ENCODE measurements around the gene NFIA. TPM values are rescaled to one million over a fixed set of nuclear protein-coding genes. Genes with fewer than 3 reads are reported as not detected.

Gene NFIA
- total RNA-seq, 1 experiment from 2014 or later = 0.35 TPM

- Mint-ChIP-seq H3K36me3 (ENCODE audit: insufficient read depth in 1 of 3, low read depth in 3 of 3) (no peaks in the 10 kb centered on the region; a peak in 1 of 7 replicates), H3K27ac (no peak overlapping the region), H3K27me3 (ENCODE audit: low read depth) (no peaks in the 10 kb centered on the region), H3K9me3 (no peaks in the 10 kb centered on the region), H3K4me1 (peaks cover 22 to 23% of the 10 kb centered on the region in 2 experiments), H3K4me3 (no peak overlapping the region)
- no peak overlapping the region for H2BK5ac ChIP-seq (ENCODE audit: insufficient read length, low read length)
- H2AK5ac ChIP-seq (ENCODE audit: insufficient read length, low read length) = no peak overlapping the region
- H3K9ac ChIP-seq (ENCODE audit: extremely low read depth, insufficient read length, low read length) = no peak overlapping the region
- H3K4ac ChIP-seq (ENCODE audit: low read depth, low read length) = no peak overlapping the region
- no peak overlapping the region for H3K23ac ChIP-seq (ENCODE audit: insufficient read length, low read depth, low read length)
- no peaks in the 10 kb centered on the region for H3K9me3 ChIP-seq (ENCODE audit: control insufficient read depth, low read depth, low read length)
- no peak overlapping the region for H2BK12ac ChIP-seq (ENCODE audit: insufficient read length, low read depth, low read length)
- no peak for DNase-seq
- no peak overlapping the region for H2BK15ac ChIP-seq (ENCODE audit: low read depth, low read length)
- H3K4me2 ChIP-seq (ENCODE audit: insufficient read depth, insufficient read length, low read length) = no peak overlapping the region
- H3K27ac ChIP-seq (ENCODE audit: insufficient read length, low read depth, low read length) = no peak overlapping the region
- no peaks in the 10 kb centered on the region for H3K79me1 ChIP-seq (ENCODE audit: insufficient read depth, low read depth, low read length, poor library complexity, severe bottlenecking)
- no peak overlapping the region for H3K56ac ChIP-seq (ENCODE audit: insufficient read length, low read depth, low read length)
- H4K91ac ChIP-seq (ENCODE audit: insufficient read length, low read depth, low read length) = no peak overlapping the region
- H3K27me3 ChIP-seq (ENCODE audit: insufficient read depth, low read length) = no peaks in the 10 kb centered on the region
- no peak overlapping the region for H2BK20ac ChIP-seq (ENCODE audit: low read depth, low read length, poor library complexity, severe bottlenecking)
- no peak overlapping the region for H2BK120ac ChIP-seq (ENCODE audit: low read depth, low read length, poor library complexity, severe bottlenecking)
- H4K20me1 ChIP-seq (ENCODE audit: control insufficient read depth, insufficient read depth, insufficient read length) = no peaks in the 10 kb centered on the region
- no peak overlapping the region for H3K18ac ChIP-seq (ENCODE audit: insufficient read length, low read depth, low read length)
- H2AFZ ChIP-seq (ENCODE audit: low read length) = no peak overlapping the region
- H4K8ac ChIP-seq (replicated peaks; ENCODE audit: insufficient read length, low read depth, low read length) = no peak overlapping the region
- H3T11ph ChIP-seq (ENCODE audit: low read length) = no peak overlapping the region
- WGBS (ENCODE audit: extremely low coverage, insufficient read length, low lambda C conversion rate) = no CpG with 5 or more reads among the region's 16 CpGs
- H3K79me2 ChIP-seq (ENCODE audit: insufficient read depth, low read length) = no peaks in the 10 kb centered on the region
- H3K14ac ChIP-seq (ENCODE audit: insufficient read depth, low read length) = no peak overlapping the region
- H3K4me1 ChIP-seq (ENCODE audit: insufficient read depth, low read length) = no peaks in the 10 kb centered on the region; the same call in 1 of the 2 replicates
- H3K23me2 ChIP-seq (ENCODE audit: insufficient read length, low read depth, low read length, poor library complexity, severe bottlenecking) = no peaks in the 10 kb centered on the region
- TF ChIP-seq, protein P1, sequence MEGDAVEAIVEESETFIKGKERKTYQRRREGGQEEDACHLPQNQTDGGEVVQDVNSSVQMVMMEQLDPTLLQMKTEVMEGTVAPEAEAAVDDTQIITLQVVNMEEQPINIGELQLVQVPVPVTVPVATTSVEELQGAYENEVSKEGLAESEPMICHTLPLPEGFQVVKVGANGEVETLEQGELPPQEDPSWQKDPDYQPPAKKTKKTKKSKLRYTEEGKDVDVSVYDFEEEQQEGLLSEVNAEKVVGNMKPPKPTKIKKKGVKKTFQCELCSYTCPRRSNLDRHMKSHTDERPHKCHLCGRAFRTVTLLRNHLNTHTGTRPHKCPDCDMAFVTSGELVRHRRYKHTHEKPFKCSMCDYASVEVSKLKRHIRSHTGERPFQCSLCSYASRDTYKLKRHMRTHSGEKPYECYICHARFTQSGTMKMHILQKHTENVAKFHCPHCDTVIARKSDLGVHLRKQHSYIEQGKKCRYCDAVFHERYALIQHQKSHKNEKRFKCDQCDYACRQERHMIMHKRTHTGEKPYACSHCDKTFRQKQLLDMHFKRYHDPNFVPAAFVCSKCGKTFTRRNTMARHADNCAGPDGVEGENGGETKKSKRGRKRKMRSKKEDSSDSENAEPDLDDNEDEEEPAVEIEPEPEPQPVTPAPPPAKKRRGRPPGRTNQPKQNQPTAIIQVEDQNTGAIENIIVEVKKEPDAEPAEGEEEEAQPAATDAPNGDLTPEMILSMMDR (conservative IDR thresholded peaks at IDR 0.05) = no peak
- no peak overlapping the region for H4K5ac ChIP-seq (ENCODE audit: insufficient read length, low read depth, low read length)
Observed at GRCh38 chr1:61263905-61264824, 181.8 kb downstream of the NFIA start.

Measured in H9 (cell line).